GM19328 (cell line): ENCODE measurements around the gene PLEKHG2.

Experiments used
- ATAC-seq: cut with Tn5 transposase; IDR thresholded peaks from one replicate; pipeline ENCODE4 v1.9.1; 2021; ENCODE audit warnings: mild to moderate bottlenecking, moderate library complexity; ENCODE audit not compliant: unreplicated experiment

The PLEKHG2 gene

GRCh38 chr19:39420769-39421168 lies 8.3 kb downstream of the PLEKHG2 start:
- ATAC-seq: no peak

- ATAC-seq: no peak
Measured at GRCh38 chr19:39422020-39422419, 9.6 kb downstream of the PLEKHG2 start.

GRCh38 chr19:39423258-39424086 lies 11.0 kb downstream of the PLEKHG2 start:
- no peak for ATAC-seq

- no peak for ATAC-seq
Measured at GRCh38 chr19:39424934-39425333, 12.5 kb downstream of the PLEKHG2 start.

GRCh38 chr19:39425744-39426143 lies 13.3 kb downstream of the PLEKHG2 start:
- no peak for ATAC-seq

GRCh38 chr19:39426170-39426569 lies 13.7 kb downstream of the PLEKHG2 start:
- no peak for ATAC-seq

GRCh38 chr19:39427707-39428106 lies 15.2 kb downstream of the PLEKHG2 start:
- no peak for ATAC-seq

GRCh38 chr19:39428283-39429112 lies 16.0 kb downstream of the PLEKHG2 start:
- ATAC-seq: no peak

GRCh38 chr19:39430675-39431593 lies 18.5 kb downstream of the PLEKHG2 start:
- ATAC-seq: no peak

GRCh38 chr19:39432677-39433025 lies 20.2 kb downstream of the PLEKHG2 start:
- no peak for ATAC-seq

- no peak for ATAC-seq
Measured at GRCh38 chr19:39433480-39434079, 21.1 kb downstream of the PLEKHG2 start.

- no peak for ATAC-seq
Measured at GRCh38 chr19:39434123-39435076, 21.9 kb downstream of the PLEKHG2 start.

- peak; percentile 59 for ATAC-seq
Measured at GRCh38 chr19:39435499-39436349, 23.3 kb downstream of the PLEKHG2 start, which contains the start of gene RPS16. TSS of gene RPS16 (minus strand) at chr19:39435949. CDS start at chr19:39435895, 54 bp downstream.

- no peak for ATAC-seq
Measured at GRCh38 chr19:39436350-39436716, 23.9 kb downstream of the PLEKHG2 start.

GRCh38 chr19:39438270-39438934 lies 25.9 kb downstream of the PLEKHG2 start:
- ATAC-seq: no peak

- ATAC-seq: no peak
Measured at GRCh38 chr19:39444598-39445195, 32.2 kb downstream of the PLEKHG2 start.
